HG02763 (cell line): ENCODE measurements around the gene UGT1A4.
"Not testable (repeated sequence)": the region's sequence is repeated elsewhere in the genome, so short reads cannot be mapped to it uniquely, and the experiment has no call there.

Experiments
- ATAC-seq: cut with Tn5 transposase; IDR thresholded peaks from one replicate; pipeline ENCODE4 v1.9.1; 2021; ENCODE audit warnings: mild to moderate bottlenecking, moderate library complexity; ENCODE audit not compliant: unreplicated experiment

Gene UGT1A4

GRCh38 chr2:233699424-233700027 is 19.0 kb upstream of the UGT1A4 start:
- ATAC-seq, result no peak

DNA sequence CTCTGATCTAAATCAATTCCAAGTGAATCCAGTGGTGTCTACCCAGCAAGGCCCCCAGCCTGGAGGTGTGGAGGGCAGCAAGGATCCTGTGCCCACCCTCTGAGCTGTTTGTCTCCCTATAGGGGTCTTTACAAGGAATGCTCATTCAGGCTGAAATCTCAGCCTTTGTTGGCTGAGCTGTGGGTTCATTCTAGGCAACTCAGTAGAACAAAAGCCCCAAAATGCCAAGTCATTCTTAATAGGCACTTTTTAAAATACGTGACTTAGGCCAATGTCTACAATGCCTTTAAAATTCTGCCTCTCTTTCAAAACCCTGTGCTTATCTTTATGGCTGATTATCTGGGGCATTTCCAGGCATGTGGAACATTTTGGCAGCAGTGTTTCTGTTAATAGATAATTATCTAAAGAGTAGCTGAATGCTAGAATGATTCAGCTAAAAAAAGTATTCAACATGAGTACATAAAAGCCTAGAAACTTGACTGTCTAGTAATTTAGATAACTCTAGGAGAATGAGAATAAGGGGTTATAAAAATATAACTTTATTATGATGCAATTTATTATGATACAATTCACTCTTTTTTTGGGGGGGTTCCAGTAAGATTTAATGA is 18.4 kb upstream of the UGT1A4 start:
- no peak for ATAC-seq

DNA sequence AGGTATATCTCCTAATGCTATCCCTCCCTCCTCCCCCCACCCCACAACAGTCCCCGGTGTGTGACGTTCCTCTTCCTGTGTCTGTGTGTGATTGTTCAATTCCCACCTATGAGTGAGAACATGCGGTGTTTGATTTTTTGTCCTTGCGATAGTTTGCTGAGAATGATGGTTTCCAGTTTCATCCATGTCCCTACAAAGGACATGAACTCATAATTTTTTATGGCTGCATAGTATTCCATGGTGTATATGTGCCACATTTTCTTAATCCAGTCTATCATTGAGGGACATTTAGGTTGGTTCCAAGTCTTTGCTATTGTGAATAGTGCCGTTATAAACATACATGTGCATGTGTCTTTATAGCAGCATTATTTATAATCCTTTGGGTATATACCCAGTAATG is 17.7 kb upstream of the UGT1A4 start:
- not testable (repeated sequence) for ATAC-seq

DNA sequence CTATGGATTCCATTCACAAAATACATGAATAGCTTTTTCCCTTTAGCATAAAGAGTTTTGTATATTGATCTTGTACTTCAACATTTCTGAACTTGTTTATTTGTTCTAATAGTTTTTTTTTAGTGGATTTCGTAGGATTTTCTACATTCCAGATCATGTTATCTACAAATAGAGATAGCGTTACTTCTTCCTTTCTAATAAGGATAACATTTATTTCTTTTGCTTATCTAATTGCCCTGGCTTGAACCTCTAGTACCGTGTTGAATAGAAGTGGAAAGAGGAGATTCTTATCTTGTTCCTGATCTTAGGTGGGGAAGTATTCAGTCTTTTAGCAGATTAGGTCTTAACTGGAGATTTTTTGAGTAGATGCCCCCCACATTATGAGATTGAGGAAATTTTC is 16.3 kb upstream of the UGT1A4 start:
- ATAC-seq, result no peak

DNA sequence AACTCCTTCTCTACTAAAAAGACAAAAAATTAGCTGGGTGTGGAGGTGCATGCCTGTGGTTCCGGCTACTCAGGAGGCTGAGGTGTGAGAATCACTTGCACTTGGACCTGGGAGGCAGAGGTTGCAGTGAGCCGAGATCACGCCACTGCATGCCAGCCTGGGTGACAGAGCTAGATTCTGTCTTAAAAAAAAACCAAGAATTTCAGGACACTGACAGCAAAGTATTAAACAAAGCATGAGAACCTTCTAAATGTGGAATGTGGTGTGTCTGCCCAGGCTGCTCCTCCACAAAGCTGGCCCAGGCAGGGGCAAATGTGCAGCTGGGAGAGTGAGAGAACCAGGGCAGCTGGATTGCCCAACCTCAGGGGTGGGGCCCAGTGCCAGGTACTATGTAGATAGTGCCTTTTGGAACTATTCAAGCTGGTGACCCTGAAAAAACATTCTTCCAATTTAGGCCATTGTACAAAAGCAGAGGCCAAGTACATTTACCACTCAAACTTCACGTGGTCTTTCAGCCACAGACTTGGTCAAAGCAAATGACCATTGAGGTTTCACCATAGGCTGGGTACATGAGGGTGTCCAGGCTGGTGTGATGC is 12.5 kb upstream of the UGT1A4 start:
- ATAC-seq, result no peak

DNA sequence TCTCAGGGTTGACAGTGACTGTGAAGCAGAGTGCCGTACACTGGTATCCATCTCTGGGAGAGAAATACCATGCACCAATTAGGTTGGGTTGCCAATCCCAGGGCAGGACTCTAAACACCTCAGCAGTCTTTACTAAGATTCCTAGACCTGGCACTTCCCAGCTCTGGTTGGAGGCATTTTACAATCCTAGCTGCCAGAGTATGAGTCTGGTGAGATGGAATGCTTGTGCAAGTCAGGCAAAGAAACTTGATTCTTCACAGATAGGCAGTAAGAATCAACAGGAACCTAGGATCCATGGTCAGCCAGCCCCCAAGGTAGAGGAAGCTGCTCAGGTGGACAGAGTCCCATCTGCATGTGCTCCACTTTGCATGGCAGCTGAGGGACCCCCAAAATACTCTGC is 11.8 kb upstream of the UGT1A4 start:
- ATAC-seq, result no peak

- no peak for ATAC-seq
Observed at GRCh38 chr2:233707940-233708644, 10.4 kb upstream of the UGT1A4 start.

DNA sequence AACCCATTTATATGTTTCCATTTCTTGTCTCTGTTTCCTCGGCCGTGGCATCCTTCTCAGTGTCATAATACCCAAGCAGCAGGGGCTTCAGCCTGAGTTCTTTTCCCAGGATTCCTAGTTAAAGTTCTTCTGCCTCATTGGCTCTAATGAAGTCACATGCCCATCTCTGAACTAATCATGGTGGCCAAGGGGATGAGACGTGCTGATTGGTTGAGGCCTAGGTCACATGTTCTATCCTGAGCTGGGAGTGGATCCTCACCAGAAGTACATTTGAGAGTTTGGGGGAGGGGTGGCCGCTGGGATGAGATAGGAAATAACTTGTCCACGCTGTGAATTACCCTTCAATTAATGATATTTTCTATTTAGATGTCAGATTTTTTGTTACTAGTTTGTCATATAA is 9.6 kb upstream of the UGT1A4 start:
- no peak for ATAC-seq

- ATAC-seq, result no peak
Observed at GRCh38 chr2:233711312-233712008, 7.1 kb upstream of the UGT1A4 start.

GRCh38 chr2:233712611-233713261 is 5.8 kb upstream of the UGT1A4 start, which contains the start of gene UGT1A5:
UGT1A5 (plus strand) TSS chr2:233712907; CDS start chr2:233712992, 85 bp downstream.
- ATAC-seq, result no peak

DNA sequence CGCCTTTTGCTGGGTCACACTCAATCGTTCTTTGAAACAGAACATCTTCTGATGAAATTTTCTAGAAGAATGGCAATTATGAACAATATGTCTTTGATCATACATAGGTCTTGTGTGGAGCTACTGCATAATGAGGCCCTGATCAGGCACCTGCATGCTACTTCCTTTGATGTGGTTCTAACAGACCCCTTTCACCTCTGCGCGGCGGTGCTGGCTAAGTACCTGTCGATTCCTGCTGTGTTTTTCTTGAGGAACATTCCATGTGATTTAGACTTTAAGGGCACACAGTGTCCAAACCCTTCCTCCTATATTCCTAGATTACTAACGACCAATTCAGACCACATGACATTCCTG is 5.3 kb upstream of the UGT1A4 start:
- ATAC-seq, result no peak

GRCh38 chr2:233714121-233714520 is 4.4 kb upstream of the UGT1A4 start:
- no peak for ATAC-seq

DNA sequence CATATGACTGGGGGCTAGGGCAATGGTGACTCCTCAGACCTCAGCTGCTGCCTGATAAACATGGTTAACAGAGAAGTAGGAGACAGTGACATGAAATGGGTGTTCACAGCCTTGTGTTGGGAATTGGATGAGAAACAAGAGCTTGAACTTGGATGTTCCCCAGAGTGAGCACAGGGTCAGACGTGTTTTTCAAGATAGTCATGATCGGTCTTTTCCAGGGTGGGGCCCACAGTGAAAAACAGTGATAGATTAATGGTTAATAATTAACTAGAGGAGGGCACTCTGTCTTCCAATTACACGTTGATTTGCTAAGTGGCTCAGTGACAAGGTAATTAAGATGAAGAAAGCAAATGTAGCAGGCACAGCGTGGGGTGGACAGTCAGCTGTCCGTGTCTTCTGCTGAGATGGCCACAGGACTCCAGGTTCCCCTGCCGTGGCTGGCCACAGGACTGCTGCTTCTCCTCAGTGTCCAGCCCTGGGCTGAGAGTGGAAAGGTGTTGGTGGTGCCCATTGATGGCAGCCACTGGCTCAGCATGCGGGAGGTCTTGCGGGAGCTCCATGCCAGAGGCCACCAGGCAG is 10.3 kb downstream of the UGT1A4 start, which contains the start of gene UGT1A3:
TSS of gene UGT1A3 (plus strand) at position 320 of the 579 bp plus-strand sequence. CDS start at position 405, 85 bp downstream.
- no peak for ATAC-seq

- not testable (repeated sequence) for ATAC-seq
Observed at GRCh38 chr2:233736868-233737653, 18.5 kb downstream of the UGT1A4 start.

DNA sequence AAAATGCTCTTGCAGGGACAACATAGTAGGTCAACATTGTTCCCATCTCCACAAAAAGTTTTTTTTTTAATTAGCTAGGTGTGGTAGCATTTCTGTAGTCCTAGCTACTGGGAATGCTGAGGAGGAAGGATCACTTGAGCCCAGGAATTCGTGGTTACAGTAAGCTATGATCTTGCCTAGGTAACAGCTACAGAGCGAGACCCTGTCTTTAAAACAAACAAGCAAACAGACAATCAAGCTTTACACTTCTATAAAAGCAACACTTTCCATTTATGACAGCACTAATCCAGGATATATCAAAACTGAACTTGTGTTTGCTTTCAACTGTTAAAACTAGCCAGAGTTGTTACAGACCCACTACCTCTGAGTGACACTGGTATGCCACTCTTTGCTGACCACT is 22.3 kb downstream of the UGT1A4 start:
- no peak for ATAC-seq

DNA sequence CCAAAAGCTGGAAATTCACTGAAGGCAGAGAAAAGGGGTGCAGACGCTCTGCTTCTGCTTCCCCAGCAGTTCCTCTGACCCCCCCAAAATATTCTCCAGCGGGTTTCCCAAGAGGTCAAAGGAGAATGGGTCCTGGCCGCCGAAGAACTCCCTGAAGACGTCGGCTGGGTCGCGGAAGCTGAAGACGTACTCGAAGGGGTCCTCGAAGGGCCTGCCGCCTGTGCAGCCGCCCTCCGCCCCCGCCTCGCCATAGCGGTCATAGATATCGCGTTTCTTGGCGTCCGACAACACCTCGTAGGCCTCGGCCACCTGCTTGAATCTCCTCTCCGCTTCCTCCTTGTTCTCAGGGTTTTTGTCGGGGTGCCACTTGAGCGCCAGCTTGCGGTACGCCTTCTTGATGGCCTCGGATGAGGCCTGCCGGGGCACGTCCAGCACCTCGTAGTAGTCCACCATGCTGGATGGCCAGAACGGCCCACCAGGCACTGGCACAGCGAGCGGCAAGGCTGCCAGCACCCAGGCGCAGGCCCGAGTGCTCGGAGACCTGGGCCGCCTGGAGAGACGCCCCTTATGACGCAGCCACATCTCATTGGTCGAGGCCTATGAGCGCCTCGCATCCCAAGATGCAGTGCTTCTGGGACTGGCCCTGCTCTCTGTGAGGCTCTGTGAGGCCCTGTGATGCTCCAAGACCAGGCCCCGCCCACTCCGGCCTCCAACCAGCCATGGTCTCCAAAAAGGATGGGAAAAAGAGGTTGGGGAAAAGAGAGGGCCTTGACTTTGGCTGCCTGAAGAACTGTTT is 25.1 kb downstream of the UGT1A4 start:
- ATAC-seq, result no peak

DNA sequence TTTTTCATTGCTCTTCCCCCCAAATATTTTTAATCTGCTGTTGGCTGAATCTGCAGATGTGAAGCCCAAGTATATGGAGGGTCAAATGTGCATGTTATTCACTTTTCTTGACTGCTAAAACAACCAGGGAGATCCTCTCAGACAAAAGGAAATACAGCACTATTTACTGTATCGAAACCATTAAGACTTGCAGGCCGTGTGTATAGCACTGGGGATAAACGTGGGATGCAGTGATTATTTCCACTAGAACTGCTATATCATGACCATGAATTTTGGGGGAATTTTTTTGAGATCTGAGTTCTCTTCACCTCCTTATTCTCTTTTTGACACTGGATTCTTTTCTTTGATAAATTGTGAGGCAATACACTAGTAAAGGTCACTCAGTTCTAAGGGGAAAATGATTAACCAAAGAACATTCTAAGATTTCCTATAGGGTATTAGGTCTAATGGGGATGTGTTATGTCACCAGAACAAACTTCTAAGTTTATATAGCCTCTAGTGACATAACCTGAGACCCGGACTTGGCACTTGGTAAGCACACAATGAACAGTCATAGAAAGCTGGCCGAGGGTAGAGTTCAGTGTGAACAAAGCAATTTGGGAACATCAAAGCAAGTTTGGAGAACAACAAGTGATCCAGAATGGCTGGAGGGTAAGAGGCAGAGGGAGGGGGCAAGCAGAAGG is 26.7 kb downstream of the UGT1A4 start:
- no peak for ATAC-seq

GRCh38 chr2:233745838-233746237 is 27.3 kb downstream of the UGT1A4 start:
- ATAC-seq, result not testable (repeated sequence)
